Right lobe of liver (tissue), 6 donors: ENCODE measurements around the gene CSF2. TPM values are rescaled to one million over a fixed set of nuclear protein-coding genes. Genes with fewer than 3 reads are reported as not detected.
A peak's percentile ranks its signal among the peaks of the same experiment; 100 is the strongest.

Experiments
- ATAC-seq, 4 donors: fragments of 200-7000 bp; cut with Tn5 transposase; one replicate each; pipeline ENCODE4 v1.9.1; 2020; ENCODE audit warnings: mild to moderate bottlenecking in 4 of 4, moderate library complexity in 4 of 4
- DNase-seq, 3 donors: peaks; one replicate each; pipeline ENCODE4 v3.0.0-alpha.2; 2020
- H3K27ac ChIP-seq, 3 donors: fragments of 200-600 bp; one replicate each; pipeline ENCODE4 v1.8.0; 2022
- H3K27me3 ChIP-seq, 2 donors: fragments of 200-600 bp; one replicate each; pipeline ENCODE4 v1.8.0; 2022
- H3K36me3 ChIP-seq, 4 donors: fragments of 200-600 bp; sonication (generic) in 1 of 4; one replicate each; pipeline versions ENCODE4 v1.5.1 to v1.8.0; 2017 to 2022; ENCODE audit warnings: control low read depth in 1 of 4
- H3K4me1 ChIP-seq, 4 donors: fragments of 200-600 bp; sonication (generic) in 1 of 4; one replicate each; pipeline versions ENCODE4 v1.5.1 to v1.8.0; 2017 to 2022; ENCODE audit warnings: control low read depth in 1 of 4
- H3K4me3 ChIP-seq, 3 donors: fragments of 200-600 bp; one replicate each; pipeline ENCODE4 v1.8.0; 2022
- H3K9me3 ChIP-seq, 4 donors: fragments of 200-600 bp; sonication (generic) in 1 of 4; one replicate each; pipeline versions ENCODE4 v1.5.1 to v1.8.0; 2017 to 2022; ENCODE audit warnings: control low read depth in 1 of 4
- POLR2A ChIP-seq: fragments of 450-650 bp; IDR thresholded peaks from one replicate; pipeline ENCODE4 v1.6.1; 2017; ENCODE audit warnings: antibody characterized with exemption, mild to moderate bottlenecking
- WGBS: methylation state at CpG from one replicate; pipeline ENCODE4 v1.1.6; 2018; ENCODE audit warnings: low coverage, low lambda C conversion rate; ENCODE audit not compliant: insufficient coverage; ENCODE audit errors: missing lambda C conversion rate; 5-methylcytosine and 5-hydroxymethylcytosine counted together
- intact Hi-C, 2 donors: fragments of 100-400 bp; cut with DNase I; formaldehyde crosslinking; loops; one replicate each; pipeline versions ENCODE4 v1.11.2 to v1.14.1; 2022
- total RNA-seq, 6 experiments: library from RNA; depleted of rRNA in 2 of 6; stranded (reverse); fragments of >200 nt in 2 of 6; fragmentation: NEBNext Ultra II Directional in 3 of 6; extraction: Animal tissue kit (Norgen Biotek cat#: 25700) in 3 of 6; gene quantifications; one replicate each; pipeline versions ENCODE4 v1.1.0 to v1.2.4, GENCODE V29; 2016 to 2023
- TF ChIP-seq, protein P1 (sequence below), 4 donors: fragments of 200-600 bp in 3 of 4; fragments of 450-650 bp in 1 of 4; IDR thresholded peaks; one replicate each; pipeline versions ENCODE4 v1.5.1 to v1.8.0; 2016 to 2022; ENCODE audit warnings: antibody characterized with exemption in 4 of 4, mild to moderate bottlenecking in 2 of 4
- donor health status: DM: no; HTN: yes; CAD: no.
- donor health status: DM: no; HTN: no; CAD: no.
- donor health status: DM: no; HTN: no; CAD: no.
- donor health status: DM: no; HTN: yes; CAD: no.
- donor health status: DM: no; HTN: yes; CAD: no.

CSF2 gene
- total RNA-seq, 6 experiments from 2014 or later: not detected

- H3K36me3 ChIP-seq: no peaks in the 10 kb centered on the region
- no peak overlapping the region for H3K27ac ChIP-seq
- intact Hi-C loops: no loop called here
- H3K4me3 ChIP-seq: no peak overlapping the region
- H3K4me1 ChIP-seq: no peaks in the 10 kb centered on the region
- no peaks in the 10 kb centered on the region for H3K9me3 ChIP-seq
- TF ChIP-seq POLR2A: no peak
- TF ChIP-seq, protein P1, sequence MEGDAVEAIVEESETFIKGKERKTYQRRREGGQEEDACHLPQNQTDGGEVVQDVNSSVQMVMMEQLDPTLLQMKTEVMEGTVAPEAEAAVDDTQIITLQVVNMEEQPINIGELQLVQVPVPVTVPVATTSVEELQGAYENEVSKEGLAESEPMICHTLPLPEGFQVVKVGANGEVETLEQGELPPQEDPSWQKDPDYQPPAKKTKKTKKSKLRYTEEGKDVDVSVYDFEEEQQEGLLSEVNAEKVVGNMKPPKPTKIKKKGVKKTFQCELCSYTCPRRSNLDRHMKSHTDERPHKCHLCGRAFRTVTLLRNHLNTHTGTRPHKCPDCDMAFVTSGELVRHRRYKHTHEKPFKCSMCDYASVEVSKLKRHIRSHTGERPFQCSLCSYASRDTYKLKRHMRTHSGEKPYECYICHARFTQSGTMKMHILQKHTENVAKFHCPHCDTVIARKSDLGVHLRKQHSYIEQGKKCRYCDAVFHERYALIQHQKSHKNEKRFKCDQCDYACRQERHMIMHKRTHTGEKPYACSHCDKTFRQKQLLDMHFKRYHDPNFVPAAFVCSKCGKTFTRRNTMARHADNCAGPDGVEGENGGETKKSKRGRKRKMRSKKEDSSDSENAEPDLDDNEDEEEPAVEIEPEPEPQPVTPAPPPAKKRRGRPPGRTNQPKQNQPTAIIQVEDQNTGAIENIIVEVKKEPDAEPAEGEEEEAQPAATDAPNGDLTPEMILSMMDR (IDR thresholded peaks at IDR 0.05): no peak
- ATAC-seq: no peak
- 0% methylated on average over 1 of the region's 4 CpGs for WGBS
- no peak for DNase-seq
- no peaks in the 10 kb centered on the region for H3K27me3 ChIP-seq
Measured at GRCh38 chr5:132049093-132049492, 24.5 kb upstream of the CSF2 start.

GRCh38 chr5:132049559-132049958, 24.0 kb upstream of the CSF2 start:
- DNase-seq (no peak), ATAC-seq (no peak)
- Histone ChIP-seq H3K36me3 (no peaks in the 10 kb centered on the region), H3K27ac (no peak overlapping the region), H3K4me1 (no peaks in the 10 kb centered on the region), H3K27me3 (no peaks in the 10 kb centered on the region), H3K9me3 (no peaks in the 10 kb centered on the region), H3K4me3 (no peak overlapping the region)
- intact Hi-C loops: no loop called here
- 87% methylated on average over 12 of the region's 12 CpGs for WGBS
- no peak for TF ChIP-seq POLR2A
- TF ChIP-seq, protein P1 (IDR thresholded peaks at IDR 0.05): no peak

GRCh38 chr5:132050136-132050535, 23.5 kb upstream of the CSF2 start:
- Histone ChIP-seq H3K4me1 (no peaks in the 10 kb centered on the region), H3K27ac (no peak overlapping the region), H3K4me3 (no peak overlapping the region), H3K27me3 (no peaks in the 10 kb centered on the region), H3K36me3 (no peaks in the 10 kb centered on the region), H3K9me3 (no peaks in the 10 kb centered on the region)
- WGBS: no CpG with 5 or more reads among the region's 5 CpGs
- no peak for TF ChIP-seq POLR2A
- TF ChIP-seq, protein P1 (IDR thresholded peaks at IDR 0.05): no peak
- DNase-seq: peak in 2 of 3 donors; percentile 26 to 27
- intact Hi-C loops: no loop called here
- ATAC-seq: peak; percentile 49 to 68 (median 60)

DNA sequence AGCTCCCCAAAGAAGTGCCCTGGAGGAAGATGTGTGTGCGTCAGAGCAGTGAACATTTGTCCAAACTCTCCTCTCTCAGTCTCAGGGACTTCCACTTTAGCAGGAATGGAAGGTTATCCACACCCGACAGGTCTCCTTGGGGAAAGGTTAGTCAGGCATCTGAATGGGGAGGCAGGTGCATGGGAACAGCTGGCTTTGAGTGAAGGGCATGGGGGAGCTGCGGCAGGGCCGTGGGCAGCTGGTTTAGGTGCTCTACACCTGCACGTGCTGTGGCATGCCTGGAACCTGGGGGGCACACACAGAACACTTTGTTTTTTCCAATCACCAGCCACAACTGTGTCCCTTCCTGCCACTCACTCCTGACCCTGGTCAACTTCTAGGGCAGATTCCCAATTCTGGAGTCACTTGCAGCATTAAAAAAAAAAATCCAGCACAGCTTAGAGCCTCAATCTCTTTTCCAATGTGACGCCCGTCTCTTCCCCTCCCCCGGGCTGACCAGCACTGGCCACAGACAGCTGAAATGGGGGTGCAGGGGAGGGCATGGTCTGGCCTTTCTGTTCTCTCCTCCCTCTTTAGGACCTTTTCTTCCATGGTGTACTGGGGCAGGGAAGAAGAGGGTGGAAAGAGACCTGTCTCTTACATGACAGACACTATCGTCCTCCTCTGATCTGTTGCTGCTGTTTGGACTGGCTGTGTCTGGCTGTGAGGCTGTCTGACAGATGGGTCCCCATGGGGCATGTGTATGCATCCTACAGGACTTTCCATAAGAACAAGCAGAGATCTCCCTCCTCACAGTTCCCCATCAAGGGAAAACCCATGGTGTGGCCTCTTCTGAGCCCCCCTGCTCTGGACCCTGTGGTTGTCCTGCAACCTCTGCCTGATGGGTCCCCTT, 22.7 kb upstream of the CSF2 start:
- H3K27me3 ChIP-seq: no peaks in the 10 kb centered on the region
- ATAC-seq (no peak), DNase-seq (peak in 1 of 3 donors; percentile 25)
- H3K4me3 ChIP-seq: no peak overlapping the region
- WGBS: 77% methylated on average over 4 of the region's 9 CpGs
- TF ChIP-seq, protein P1 (IDR thresholded peaks at IDR 0.05): no peak
- TF ChIP-seq POLR2A: no peak
- no peaks in the 10 kb centered on the region for H3K36me3 ChIP-seq
- intact Hi-C loops: no loop called here
- H3K4me1 ChIP-seq: no peaks in the 10 kb centered on the region
- no peak overlapping the region for H3K27ac ChIP-seq
- no peaks in the 10 kb centered on the region for H3K9me3 ChIP-seq
